Gastroesophageal sphincter (tissue), 2 donors: ENCODE data around the gene A2M.

Experiments used
- EP300 ChIP-seq: sonication (generic); formaldehyde crosslinking; IDR thresholded peaks from one replicate; pipeline ENCODE4 v1.6.1; 2017; ENCODE audit warnings: antibody characterized with exemption, mild to moderate bottlenecking
- POLR2A ChIP-seq, 2 donors: fragments of 450-650 bp; IDR thresholded peaks; one replicate each; pipeline ENCODE4 v1.6.1; 2017; ENCODE audit warnings: antibody characterized with exemption in 2 of 2, mild to moderate bottlenecking in 2 of 2, moderate library complexity in 1 of 2

GRCh38 chr12:9111525-9111924 lies 4.2 kb downstream of the A2M start:
- TF ChIP-seq POLR2A (IDR thresholded peaks at IDR 0.05) (no peak), EP300 (no peak)
